OCI-LY1 (cell line): Measurements from ENCODE around the gene COX6A2.

Source experiments
- H2AFZ ChIP-seq: fragments of 200-600 bp; sonication (generic), shearing (Covaris generic); 2 replicates; pipeline ENCODE4 v1.6.0; 2014; ENCODE audit warnings: antibody characterized with exemption, mild to moderate bottlenecking, low read length
- H3F3A ChIP-seq: fragments of 200-600 bp; sonication (generic), shearing (Covaris generic); 2 replicates; pipeline ENCODE4 v1.6.0; 2014; ENCODE audit warnings: mild to moderate bottlenecking, antibody characterized with exemption, low read length, moderate library complexity; ENCODE audit not compliant: insufficient read depth
- H3K27ac ChIP-seq: fragments of 200-600 bp; sonication (generic); 2 replicates; pipeline ENCODE4 v1.5.1; 2014; ENCODE audit warnings: low read length, mixed run types, mild to moderate bottlenecking, low read depth; ENCODE audit not compliant: poor library complexity, severe bottlenecking
- H3K27me3 ChIP-seq: fragments of 200-600 bp; sonication (generic); 2 replicates; pipeline ENCODE4 v1.6.0; 2014; ENCODE audit warnings: antibody characterized with exemption, mild to moderate bottlenecking, low read length, moderate library complexity; ENCODE audit not compliant: insufficient read depth
- H3K36me3 ChIP-seq: fragments of 200-600 bp; sonication (generic); 2 replicates; pipeline ENCODE4 v1.6.1; 2014; ENCODE audit warnings: mild to moderate bottlenecking, antibody characterized with exemption, low read length, moderate library complexity, mixed read lengths; ENCODE audit not compliant: insufficient read depth
- H3K4me1 ChIP-seq: fragments of 200-600 bp; sonication (generic); 2 replicates; pipeline ENCODE4 v1.5.1; 2014; ENCODE audit warnings: mild to moderate bottlenecking, low read length, moderate library complexity; ENCODE audit not compliant: insufficient read depth, severe bottlenecking
- H3K4me2 ChIP-seq: fragments of 200-600 bp; sonication (generic), shearing (Covaris generic); 2 replicates; pipeline ENCODE4 v1.6.1; 2014; ENCODE audit warnings: low read length
- H3K4me3 ChIP-seq: fragments of 200-600 bp; sonication (generic); 2 replicates; pipeline ENCODE4 v1.5.1; 2014; ENCODE audit warnings: low read length, low read depth, mild to moderate bottlenecking, mixed read lengths; ENCODE audit not compliant: poor library complexity, severe bottlenecking
- H3K79me2 ChIP-seq: fragments of 200-600 bp; shearing (Covaris generic); 2 replicates; pipeline ENCODE4 v1.6.1; 2016; ENCODE audit warnings: mixed run types, low read length, mixed read lengths; ENCODE audit not compliant: insufficient read depth
- H3K9ac ChIP-seq: fragments of 200-600 bp; sonication (generic), shearing (Covaris generic); 2 replicates; pipeline ENCODE4 v1.6.1; 2014; ENCODE audit warnings: mild to moderate bottlenecking, low read length, mixed read lengths
- H3K9me2 ChIP-seq: fragments of 200-600 bp; sonication (generic), shearing (Covaris generic); 2 replicates; pipeline ENCODE4 v1.6.1; 2014; ENCODE audit warnings: low read depth, mild to moderate bottlenecking, low read length, mixed read lengths
- H3K9me3 ChIP-seq: fragments of 200-600 bp; shearing (Covaris generic); 2 replicates; pipeline ENCODE4 v1.6.1; 2014; ENCODE audit warnings: low read length, mixed read lengths
- H4K20me1 ChIP-seq: fragments of 200-600 bp; sonication (generic), shearing (Covaris generic); 2 replicates; pipeline ENCODE4 v1.6.0; 2016; ENCODE audit warnings: mild to moderate bottlenecking, low read length; ENCODE audit not compliant: insufficient read depth
- EZH2 ChIP-seq: fragments of 200-600 bp; sonication (generic), shearing (Covaris generic); IDR thresholded peaks from 2 replicates; pipeline ENCODE4 v1.8.0; 2017; ENCODE audit warnings: borderline replicate concordance, mixed run types, mild to moderate bottlenecking, antibody characterized with exemption, low read length, moderate library complexity, mixed read lengths
- TF ChIP-seq, protein P1 (sequence below): fragments of 200-600 bp; sonication (generic), shearing (Covaris generic); IDR thresholded peaks from 2 replicates; pipeline ENCODE4 v1.5.1; 2017; ENCODE audit warnings: mild to moderate bottlenecking, antibody characterized with exemption, low read length, moderate library complexity, mixed read lengths

The COX6A2 gene

GRCh38 chr16:31438414-31438813 lies 10.3 kb upstream of the COX6A2 start:
- Histone ChIP-seq H3K4me1 (peaks cover 5% of the 10 kb centered on the region), H2AFZ (no peak overlapping the region), H3K9me2 (no peaks in the 10 kb centered on the region), H4K20me1 (no peaks in the 10 kb centered on the region), H3K9me3 (no peaks in the 10 kb centered on the region), H3K79me2 (no peaks in the 10 kb centered on the region), H3K27ac (no peak overlapping the region), H3K4me3 (no peak overlapping the region), H3K36me3 (no peaks in the 10 kb centered on the region), H3K4me2 (no peak overlapping the region), H3K27me3 (no peaks in the 10 kb centered on the region), H3K9ac (no peak overlapping the region), H3F3A (no peaks in the 10 kb centered on the region)
- no peak for TF ChIP-seq EZH2
- TF ChIP-seq, protein P1, sequence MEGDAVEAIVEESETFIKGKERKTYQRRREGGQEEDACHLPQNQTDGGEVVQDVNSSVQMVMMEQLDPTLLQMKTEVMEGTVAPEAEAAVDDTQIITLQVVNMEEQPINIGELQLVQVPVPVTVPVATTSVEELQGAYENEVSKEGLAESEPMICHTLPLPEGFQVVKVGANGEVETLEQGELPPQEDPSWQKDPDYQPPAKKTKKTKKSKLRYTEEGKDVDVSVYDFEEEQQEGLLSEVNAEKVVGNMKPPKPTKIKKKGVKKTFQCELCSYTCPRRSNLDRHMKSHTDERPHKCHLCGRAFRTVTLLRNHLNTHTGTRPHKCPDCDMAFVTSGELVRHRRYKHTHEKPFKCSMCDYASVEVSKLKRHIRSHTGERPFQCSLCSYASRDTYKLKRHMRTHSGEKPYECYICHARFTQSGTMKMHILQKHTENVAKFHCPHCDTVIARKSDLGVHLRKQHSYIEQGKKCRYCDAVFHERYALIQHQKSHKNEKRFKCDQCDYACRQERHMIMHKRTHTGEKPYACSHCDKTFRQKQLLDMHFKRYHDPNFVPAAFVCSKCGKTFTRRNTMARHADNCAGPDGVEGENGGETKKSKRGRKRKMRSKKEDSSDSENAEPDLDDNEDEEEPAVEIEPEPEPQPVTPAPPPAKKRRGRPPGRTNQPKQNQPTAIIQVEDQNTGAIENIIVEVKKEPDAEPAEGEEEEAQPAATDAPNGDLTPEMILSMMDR, result no peak

DNA sequence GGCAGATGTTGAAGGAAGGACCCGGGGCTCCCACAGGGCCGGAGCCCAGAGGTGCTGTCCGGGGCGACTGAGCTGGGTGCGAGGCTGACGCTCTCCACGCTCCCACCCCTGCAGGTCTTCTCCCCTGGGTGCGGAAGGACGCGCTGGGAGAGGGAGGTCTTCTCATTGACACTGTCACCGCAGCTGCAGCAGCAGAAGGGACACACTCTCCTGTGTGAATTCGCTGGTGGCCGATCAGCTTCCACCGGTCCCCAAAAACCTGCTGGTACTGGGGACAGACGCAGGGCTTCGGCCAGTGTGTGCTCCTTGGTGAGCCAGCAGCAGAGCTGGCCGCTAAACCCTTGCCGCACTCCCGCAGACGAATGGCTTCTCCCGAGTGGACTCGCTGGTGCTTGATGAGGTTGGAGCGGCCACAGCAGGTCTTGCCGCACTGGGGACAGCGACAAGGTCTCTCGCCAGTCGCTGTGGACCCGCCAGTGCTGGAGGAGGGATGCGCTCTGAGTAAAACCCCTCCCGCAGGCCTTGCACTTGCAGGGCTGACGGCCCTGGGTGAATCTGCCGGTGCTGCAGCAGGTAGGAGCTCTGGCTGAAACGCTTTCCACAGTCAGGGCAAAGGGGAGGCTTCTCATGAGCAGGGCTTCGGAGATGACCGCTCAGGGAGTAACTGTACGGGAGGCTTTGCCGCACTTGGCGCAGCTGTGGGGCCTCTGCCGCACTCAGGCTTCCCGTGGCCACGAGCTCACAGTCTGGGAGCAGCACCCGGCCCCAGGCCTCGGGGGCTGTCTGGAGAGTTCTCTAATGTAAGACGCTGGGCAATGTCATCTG lies 8.3 kb upstream of the COX6A2 start:
- H3K79me2 ChIP-seq, result no peaks in the 10 kb centered on the region
- no peaks in the 10 kb centered on the region for H4K20me1 ChIP-seq
- no peaks in the 10 kb centered on the region for H3F3A ChIP-seq
- H3K9me2 ChIP-seq, result no peaks in the 10 kb centered on the region
- H3K9ac ChIP-seq, result no peak overlapping the region
- H3K4me1 ChIP-seq, result peaks cover 5% of the 10 kb centered on the region
- H3K36me3 ChIP-seq, result no peaks in the 10 kb centered on the region
- no peak overlapping the region for H2AFZ ChIP-seq
- no peak overlapping the region for H3K27ac ChIP-seq
- no peaks in the 10 kb centered on the region for H3K27me3 ChIP-seq
- H3K4me3 ChIP-seq, result no peak overlapping the region
- TF ChIP-seq, protein P1, result no peak
- no peak for TF ChIP-seq EZH2
- H3K9me3 ChIP-seq, result no peaks in the 10 kb centered on the region
- H3K4me2 ChIP-seq, result no peak overlapping the region

- Histone ChIP-seq H3K4me2 (no peak overlapping the region), H3K36me3 (no peaks in the 10 kb centered on the region), H3K27ac (no peak overlapping the region), H3K9ac (no peak overlapping the region), H3K27me3 (no peaks in the 10 kb centered on the region), H3F3A (no peaks in the 10 kb centered on the region), H3K9me2 (no peaks in the 10 kb centered on the region), H3K4me3 (no peak overlapping the region), H3K4me1 (peaks cover 5% of the 10 kb centered on the region), H4K20me1 (no peaks in the 10 kb centered on the region), H3K9me3 (no peaks in the 10 kb centered on the region), H3K79me2 (no peaks in the 10 kb centered on the region), H2AFZ (no peak overlapping the region)
- TF ChIP-seq, protein P1, result no peak
- TF ChIP-seq EZH2, result no peak
These were observed 7.4 kb upstream of the COX6A2 start for GRCh38 chr16:31435341-31436220.
